HG03565 (cell line): ENCODE results near the gene DEK.

Experiments
- ATAC-seq: cut with Tn5 transposase; IDR thresholded peaks from one replicate; pipeline ENCODE4 v1.9.1; 2021; ENCODE audit warnings: mild to moderate bottlenecking, moderate library complexity; ENCODE audit not compliant: unreplicated experiment

Gene DEK

GRCh38 chr6:18265787-18266522 lies 1.6 kb upstream of the DEK start:
- ATAC-seq, result no peak

DNA sequence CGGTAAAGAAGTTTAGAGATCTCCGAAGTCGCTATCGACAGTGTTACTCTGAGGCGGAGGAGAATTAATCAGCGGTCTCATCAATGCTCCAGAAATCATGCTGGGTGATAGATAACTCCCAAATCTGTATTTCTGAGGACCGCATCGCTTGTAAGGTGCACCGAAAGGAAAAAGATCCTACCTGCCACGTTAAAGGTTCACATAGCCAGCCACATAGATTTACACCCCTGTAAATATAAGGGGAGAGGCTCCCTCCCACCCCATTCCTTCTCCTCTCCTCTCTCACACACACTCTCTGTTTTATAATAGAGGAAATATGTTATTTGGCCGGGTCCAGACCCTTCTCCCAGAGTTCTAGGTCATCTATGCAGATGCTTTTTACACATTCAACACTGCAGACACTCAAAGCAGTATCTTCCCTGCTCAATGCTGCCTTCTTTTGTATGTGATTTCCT lies 620 bp upstream of the DEK start:
- no peak for ATAC-seq

DNA sequence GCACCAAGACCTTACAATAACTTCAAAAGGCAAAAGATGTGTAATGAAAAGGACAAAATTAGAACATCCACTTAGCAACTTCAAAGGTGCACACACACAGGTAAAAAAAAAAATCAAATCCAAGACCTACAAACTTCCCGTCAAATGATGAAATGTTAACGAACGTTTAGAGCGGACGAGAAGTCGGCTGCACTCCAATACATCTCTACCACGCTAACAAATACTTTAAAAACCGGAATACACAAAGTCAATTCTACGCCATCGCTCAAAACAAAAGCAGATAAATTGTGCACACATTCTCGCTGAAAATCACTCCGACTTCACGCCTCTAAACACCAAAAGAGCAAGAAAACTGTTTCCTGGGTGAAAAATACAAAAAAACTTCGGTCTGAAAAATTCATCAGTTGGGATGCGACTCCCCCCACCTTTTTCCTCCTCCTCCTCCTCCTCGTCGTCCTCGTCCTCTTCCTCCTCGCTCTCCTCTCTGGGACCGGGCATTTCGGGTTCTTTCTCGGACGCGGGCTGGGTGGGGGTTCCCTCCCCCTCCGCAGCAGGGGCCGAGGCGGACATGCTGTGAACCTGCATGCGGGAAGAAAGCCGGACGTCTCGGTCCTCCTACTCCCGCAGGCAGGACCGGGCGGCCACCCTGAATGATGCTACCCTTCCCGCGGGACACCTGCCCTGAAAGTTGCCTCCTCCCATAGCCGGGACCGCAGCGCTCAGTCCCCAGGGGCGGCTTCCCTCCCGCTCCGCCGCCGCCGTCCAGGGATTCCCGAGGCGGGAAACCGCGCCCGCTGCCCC lies 712 bp downstream of the DEK start:
- no peak for ATAC-seq

DNA sequence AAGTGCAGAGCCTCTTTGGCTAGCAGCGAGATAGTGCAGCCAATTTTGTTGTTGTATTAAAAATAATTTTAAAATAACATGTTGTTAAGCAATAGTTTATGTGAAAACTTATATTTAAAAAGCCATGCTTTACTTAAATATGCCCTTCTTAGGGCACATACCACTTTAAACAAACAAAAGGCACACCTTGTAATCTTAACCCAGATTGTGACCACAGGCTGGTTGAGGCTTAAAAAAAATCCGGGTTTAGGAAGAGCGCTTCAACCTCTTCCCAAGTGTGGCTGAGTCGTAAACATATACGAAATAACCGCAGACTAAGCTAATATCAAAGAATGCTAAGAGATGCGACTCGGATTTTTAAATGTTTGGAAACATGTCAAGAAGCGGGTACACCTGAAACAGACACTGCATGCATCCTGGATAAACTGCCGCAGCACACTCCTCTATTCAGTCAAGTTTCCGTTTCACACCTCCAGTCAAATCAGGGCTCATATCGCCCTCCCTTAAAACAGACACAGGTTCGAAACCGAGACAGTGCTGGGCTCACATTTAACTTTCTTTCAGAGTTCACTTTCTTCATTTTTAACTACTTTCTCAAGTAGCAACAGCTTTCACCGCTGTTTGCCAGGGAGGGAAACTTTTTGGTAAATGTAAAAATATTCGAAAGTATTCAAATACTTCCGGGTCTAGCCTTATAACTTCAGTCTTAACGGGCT lies 1.5 kb downstream of the DEK start:
- ATAC-seq, result peak; percentile 59

DNA sequence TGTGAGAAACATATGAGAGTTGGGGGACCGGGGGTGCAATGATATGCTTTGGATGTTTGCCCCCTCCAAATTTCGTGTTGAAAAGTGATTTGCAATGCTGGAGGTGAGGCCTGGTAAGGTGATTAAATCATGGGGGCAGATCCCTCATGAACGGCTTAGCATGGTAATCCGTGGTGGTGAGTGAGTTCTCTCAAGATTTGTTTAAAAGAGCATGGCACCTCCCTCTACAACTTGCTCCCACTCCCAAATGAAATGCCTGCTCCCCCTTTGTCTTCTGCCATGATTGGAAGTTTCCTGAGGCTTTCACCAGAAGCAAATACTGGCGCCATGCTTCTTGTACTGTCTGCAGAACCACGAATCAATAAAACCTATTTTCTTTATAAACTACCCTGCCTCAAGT lies 2.5 kb downstream of the DEK start:
- ATAC-seq, result no peak

GRCh38 chr6:18260448-18261106 lies 3.8 kb downstream of the DEK start:
- peak; percentile 30 for ATAC-seq

DNA sequence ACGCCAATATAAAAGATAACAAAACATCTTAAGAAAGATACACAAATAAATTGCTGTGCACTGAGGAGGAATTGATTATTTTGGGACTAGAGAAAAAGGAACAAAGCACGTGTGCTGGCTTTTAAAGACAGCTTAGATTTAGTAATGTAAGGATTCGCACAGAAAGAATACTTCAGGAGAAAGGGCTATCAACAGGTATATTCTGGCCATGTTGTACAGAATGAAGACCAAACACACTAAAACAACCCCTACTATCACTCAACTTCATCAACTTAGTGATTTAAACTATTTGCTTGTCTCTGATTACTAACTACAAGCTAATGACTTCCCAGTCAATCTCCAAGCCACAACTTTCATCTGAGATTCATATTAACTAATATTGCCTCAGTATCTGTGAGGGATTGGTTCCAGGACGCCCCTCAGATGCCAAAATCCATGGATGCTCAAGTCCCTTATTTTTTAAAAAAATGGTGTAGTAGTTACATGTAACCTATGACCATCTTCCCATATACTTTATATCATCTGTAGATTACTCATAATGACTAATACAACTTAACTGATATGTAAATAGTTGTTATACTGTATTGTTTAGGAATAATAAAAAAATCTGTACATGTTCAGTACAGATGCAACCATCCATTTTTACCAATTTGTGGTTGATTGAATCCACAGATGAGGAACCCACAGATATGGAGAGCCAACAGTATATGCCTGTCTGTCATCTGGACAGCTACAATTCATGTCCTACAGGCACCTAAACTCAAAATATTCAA lies 4.5 kb downstream of the DEK start:
- no peak for ATAC-seq

GRCh38 chr6:18254793-18255192 lies 9.5 kb downstream of the DEK start:
- no peak for ATAC-seq

DNA sequence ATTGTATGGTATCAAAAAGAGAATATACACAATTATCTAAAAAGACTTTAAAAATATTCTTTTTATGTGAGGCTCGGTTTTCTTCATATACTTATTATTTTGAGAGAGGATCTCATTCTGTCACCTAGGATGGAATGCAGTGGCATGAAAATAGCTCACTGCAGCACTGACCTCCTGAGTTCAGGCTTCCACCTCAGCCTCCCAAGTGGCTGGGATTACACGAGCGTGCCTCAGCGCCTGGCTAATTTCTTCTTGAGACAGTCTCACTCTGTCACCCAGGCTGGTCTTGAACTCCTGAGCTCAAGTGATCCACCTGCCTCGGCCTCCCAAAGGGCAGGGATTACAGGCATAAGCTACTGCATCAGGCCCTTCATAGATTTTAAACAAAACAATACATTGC lies 10.7 kb downstream of the DEK start:
- ATAC-seq, result no peak

DNA sequence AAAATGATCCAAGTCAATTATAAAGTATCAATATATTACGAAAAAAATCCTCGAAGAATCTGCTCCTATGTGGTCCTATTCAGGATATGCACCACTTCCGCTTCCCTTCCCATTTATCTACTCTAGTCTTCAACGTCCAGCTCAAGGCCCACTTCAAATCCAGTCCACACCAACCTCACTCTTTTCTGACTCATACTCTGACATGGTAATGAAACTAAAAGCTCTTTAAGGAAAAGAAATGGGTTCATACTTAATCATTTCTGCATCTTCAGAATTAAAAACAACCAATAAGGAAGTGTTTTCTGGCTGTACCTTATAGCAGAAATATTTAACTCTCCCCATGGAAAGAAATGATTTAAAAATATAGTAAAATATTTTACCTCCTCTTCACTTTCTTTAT lies 15.1 kb downstream of the DEK start:
- no peak for ATAC-seq

- no peak for ATAC-seq
Measured at GRCh38 chr6:18248698-18249097, 15.6 kb downstream of the DEK start.

DNA sequence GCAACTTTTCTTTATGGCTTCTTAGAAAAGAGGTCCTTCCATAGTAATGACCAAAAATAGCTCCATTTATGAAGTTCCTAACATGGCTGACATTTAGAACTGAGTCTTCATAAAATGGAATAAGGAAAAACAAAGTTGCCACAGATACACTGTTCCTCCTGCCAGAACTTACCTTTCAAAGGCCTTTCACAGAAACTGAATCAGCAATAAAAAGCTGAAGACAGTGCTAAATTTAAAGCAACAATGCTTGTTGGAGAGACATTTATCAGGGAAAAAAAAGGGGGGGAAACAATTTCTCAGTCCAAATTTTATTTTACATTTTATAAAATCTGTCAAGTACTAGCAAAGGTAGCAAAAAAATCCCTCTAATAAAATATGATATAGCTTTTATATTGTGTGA lies 17.3 kb downstream of the DEK start:
- ATAC-seq, result no peak

DNA sequence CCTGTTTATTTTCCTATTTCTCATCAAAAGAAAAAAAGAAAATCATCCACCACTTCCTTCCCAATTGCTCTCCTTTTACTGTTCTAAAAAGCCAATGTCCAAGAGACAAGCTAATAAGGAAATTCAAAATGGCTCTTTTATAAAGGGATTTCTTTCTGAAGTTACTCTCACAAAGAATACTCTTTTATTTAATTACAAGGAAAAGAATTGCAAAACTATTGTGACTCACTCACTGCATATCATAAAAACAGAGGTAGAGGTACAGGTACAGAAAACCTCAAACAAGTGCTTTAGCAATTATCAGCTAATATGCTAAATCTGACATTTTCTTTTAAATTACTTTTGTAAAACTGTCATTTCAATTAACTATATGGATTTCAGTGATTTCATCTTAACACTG lies 18.1 kb downstream of the DEK start:
- no peak for ATAC-seq

GRCh38 chr6:18245642-18246041 lies 18.7 kb downstream of the DEK start:
- peak; percentile 41 for ATAC-seq

GRCh38 chr6:18245079-18245478 lies 19.3 kb downstream of the DEK start:
- ATAC-seq, result no peak

GRCh38 chr6:18244251-18244650 lies 20.1 kb downstream of the DEK start:
- no peak for ATAC-seq

GRCh38 chr6:18243302-18243893 lies 20.9 kb downstream of the DEK start:
- ATAC-seq, result no peak

DNA sequence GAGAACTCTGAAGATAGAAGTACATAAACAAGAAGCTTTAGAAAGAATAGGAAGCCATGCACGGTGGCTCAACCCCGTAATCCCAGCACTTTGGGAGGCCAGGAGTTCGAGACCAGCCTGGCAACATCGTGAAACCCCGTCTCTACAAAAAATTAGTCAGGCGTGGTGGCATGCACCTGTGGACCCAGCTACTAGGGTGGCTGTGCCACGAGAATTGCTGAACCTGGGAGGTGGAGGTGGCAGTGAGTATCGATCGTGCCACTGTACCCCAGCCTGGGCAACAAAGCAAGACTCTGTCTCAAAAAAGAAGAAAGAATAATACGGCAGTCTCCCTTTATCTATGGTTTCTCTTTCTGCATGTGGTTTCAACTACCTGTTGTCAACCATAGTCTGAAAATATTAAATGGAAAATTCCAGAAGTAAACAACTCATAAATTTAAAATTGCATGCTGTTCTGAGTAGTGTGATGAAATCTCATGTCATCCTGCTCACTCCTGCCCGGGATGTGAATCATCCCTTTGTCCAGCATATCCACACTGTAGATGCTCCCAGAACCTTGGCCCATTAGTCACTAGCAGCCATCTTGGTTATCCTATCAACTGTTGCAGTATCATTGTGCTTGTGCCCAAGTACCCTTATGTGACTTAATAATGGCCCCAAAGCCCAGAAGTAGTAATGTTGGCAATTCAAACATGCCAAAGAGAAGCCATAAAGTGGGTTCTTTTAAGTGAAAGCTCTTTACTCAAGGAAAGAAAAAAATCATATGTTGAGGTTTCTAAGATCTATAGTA lies 22.1 kb downstream of the DEK start:
- ATAC-seq, result no peak
